GM10266 (cell line): ENCODE measurements around the gene NOM1.

ENCODE experiments used
- DNase-seq: peaks from one replicate; pipeline ENCODE4 v3.0.0; 2012; ENCODE audit errors: extremely low spot score
- TF ChIP-seq, protein P1 (sequence below): IDR thresholded peaks from 2 replicates; pipeline ENCODE4 v1.5.1; 2012; ENCODE audit warnings: mild to moderate bottlenecking, low read depth; ENCODE audit not compliant: control insufficient read depth, insufficient read depth; ENCODE audit errors: missing control alignments

Gene NOM1

GRCh38 chr7:156956727-156957126 is 7.2 kb downstream of the NOM1 start:
- TF ChIP-seq, protein P1, sequence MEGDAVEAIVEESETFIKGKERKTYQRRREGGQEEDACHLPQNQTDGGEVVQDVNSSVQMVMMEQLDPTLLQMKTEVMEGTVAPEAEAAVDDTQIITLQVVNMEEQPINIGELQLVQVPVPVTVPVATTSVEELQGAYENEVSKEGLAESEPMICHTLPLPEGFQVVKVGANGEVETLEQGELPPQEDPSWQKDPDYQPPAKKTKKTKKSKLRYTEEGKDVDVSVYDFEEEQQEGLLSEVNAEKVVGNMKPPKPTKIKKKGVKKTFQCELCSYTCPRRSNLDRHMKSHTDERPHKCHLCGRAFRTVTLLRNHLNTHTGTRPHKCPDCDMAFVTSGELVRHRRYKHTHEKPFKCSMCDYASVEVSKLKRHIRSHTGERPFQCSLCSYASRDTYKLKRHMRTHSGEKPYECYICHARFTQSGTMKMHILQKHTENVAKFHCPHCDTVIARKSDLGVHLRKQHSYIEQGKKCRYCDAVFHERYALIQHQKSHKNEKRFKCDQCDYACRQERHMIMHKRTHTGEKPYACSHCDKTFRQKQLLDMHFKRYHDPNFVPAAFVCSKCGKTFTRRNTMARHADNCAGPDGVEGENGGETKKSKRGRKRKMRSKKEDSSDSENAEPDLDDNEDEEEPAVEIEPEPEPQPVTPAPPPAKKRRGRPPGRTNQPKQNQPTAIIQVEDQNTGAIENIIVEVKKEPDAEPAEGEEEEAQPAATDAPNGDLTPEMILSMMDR: no peak
- DNase-seq: no peak

GRCh38 chr7:156962145-156962544 is 12.6 kb downstream of the NOM1 start:
- TF ChIP-seq, protein P1: no peak
- DNase-seq: no peak

- no peak for DNase-seq
- TF ChIP-seq, protein P1: no peak
These were observed 13.4 kb downstream of the NOM1 start for GRCh38 chr7:156962897-156963296.

- DNase-seq: no peak
- TF ChIP-seq, protein P1: no peak
These were observed 14.0 kb downstream of the NOM1 start for GRCh38 chr7:156963472-156963871.

GRCh38 chr7:156964971-156965370 is 15.5 kb downstream of the NOM1 start:
- DNase-seq: no peak
- TF ChIP-seq, protein P1: no peak

- TF ChIP-seq, protein P1: no peak
- DNase-seq: no peak
These were observed 16.9 kb downstream of the NOM1 start for GRCh38 chr7:156966387-156966786.

DNA sequence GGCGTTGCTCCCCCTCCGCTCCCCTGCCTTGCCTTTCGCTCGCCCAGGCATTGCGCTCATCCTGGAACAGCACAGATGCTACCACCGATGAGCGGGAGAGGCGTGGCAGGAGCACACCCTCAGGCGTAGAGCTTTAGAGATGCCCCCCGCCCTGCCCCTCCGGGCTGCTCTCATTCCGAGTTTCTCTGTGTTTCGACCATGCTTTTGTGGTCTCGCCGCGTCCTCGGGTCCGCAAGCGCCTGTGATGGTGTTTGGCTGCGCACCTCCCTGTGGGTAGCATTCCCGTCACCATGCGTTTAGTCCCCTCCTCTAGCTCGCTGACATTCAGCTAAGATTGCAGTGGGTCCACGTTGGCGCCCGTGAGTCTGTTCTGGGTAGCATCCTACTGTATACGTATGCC is 18.7 kb downstream of the NOM1 start:
- TF ChIP-seq, protein P1: no peak
- no peak for DNase-seq
